GM12875 (cell line): Measurements from ENCODE around the gene ENDOD1.

ENCODE experiments used
- H3K4me3 ChIP-seq: one replicate; pipeline ENCODE4 v1.5.1; 2011; ENCODE audit warnings: low read depth, low read length, control low read depth
- TF ChIP-seq, protein P1 (sequence below): IDR thresholded peaks from 2 replicates; pipeline ENCODE4 v1.5.1; 2011; ENCODE audit warnings: low read depth, mild to moderate bottlenecking, control low read depth, inconsistent platforms, low read length, moderate library complexity, borderline replicate concordance; ENCODE audit not compliant: insufficient read depth

The ENDOD1 gene

DNA sequence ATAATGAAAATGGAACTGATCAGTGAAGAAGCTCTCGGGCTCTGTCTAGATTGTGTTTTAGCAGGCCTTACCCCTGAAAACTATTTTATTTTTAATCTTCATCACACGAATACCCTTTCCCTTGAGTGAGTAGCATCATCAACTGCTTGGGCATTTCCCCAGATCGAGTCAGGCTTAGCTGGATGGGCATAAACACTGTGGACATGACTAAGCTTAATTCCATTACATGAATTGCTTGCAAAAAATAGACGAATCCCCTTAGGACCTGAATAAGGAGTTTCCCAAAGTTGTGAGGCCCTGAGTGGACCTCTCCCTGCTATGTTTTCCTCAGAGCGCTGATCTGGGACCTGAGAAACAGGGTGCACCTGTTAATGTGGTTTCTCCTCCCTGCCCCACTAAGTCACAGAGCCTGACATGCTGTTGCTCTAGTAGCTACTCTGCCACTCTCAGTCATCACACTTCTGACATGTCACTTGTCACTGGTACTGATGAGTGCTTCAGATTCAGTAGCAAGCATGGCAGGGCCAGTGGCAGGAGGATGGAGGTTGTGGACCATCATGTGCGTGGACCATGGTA is 53.5 kb downstream of the ENDOD1 start:
- no peak overlapping the region for H3K4me3 ChIP-seq
- TF ChIP-seq, protein P1, sequence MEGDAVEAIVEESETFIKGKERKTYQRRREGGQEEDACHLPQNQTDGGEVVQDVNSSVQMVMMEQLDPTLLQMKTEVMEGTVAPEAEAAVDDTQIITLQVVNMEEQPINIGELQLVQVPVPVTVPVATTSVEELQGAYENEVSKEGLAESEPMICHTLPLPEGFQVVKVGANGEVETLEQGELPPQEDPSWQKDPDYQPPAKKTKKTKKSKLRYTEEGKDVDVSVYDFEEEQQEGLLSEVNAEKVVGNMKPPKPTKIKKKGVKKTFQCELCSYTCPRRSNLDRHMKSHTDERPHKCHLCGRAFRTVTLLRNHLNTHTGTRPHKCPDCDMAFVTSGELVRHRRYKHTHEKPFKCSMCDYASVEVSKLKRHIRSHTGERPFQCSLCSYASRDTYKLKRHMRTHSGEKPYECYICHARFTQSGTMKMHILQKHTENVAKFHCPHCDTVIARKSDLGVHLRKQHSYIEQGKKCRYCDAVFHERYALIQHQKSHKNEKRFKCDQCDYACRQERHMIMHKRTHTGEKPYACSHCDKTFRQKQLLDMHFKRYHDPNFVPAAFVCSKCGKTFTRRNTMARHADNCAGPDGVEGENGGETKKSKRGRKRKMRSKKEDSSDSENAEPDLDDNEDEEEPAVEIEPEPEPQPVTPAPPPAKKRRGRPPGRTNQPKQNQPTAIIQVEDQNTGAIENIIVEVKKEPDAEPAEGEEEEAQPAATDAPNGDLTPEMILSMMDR: no peak

DNA sequence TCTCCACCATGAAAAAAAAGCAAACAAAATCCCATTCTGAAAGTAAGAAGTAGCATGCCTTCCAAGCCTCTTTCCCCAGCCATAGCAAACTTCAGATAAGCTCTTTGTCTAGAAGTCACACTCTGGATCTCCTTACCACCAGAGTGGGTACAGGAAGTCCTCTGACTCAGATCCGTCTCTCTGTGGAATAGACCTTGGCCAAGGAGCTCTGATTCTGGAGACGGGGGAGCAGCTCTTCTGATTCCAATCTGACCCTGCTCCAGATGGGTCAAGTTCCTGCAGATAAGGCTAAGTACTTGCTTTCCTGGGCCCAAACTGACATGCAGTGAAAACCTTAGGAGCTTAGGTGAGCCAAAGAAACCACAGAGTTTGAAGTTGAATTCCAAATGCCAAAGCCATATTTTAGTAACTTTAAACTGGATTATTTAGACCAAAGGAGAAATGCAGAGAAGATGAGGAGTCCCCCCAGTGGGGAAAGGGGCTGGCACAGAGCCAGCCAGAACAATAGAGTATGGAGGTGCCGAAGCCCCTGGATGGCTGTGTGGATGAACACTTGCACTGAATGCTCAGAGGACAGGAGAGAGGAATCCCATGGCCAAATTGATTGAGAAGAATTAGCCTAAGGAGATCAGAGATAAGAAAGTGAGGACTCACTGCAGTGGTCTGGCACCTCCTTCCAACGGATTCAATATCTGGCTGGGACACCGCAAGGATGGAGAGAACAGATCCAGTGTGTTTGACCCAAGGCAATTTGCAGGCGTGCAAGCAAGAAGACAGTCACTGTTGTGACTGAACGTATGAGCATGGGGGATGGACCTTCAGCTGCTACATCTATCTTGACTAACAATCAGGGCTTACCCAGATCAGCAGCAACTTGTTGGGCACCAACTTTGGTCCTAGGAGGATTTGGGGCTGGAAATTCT is 54.9 kb downstream of the ENDOD1 start:
- H3K4me3 ChIP-seq: no peak overlapping the region
- TF ChIP-seq, protein P1: no peak

DNA sequence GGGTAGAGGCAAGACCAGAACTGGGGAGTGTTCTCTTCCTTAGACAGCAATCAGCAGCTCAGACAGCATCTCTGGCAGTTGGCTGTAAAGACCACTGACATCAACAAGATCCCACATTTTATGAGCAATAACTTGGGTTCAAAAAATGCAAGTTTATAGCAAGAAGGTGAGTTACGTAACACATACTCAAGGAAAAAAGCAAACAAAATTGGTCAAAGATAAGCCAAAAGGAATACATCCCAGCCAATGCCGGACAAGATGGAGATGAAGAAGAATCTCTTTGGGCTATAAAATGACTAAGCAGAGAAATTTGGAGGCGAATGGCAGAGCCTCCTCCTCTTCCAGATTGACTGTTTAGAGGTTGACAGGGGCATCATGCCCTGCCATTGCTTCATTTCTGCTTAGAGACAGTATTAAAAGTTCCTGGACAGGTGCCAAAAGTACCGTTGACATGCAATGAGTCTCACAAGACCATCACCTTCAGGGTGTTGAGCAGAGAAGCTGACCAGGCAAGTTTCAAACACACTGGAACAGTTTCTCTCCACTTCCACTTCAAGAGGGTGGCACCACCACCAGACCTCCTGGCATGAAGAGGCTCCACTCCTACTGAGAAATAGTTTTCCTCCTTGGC is 55.9 kb downstream of the ENDOD1 start:
- H3K4me3 ChIP-seq: no peak overlapping the region
- TF ChIP-seq, protein P1: no peak

DNA sequence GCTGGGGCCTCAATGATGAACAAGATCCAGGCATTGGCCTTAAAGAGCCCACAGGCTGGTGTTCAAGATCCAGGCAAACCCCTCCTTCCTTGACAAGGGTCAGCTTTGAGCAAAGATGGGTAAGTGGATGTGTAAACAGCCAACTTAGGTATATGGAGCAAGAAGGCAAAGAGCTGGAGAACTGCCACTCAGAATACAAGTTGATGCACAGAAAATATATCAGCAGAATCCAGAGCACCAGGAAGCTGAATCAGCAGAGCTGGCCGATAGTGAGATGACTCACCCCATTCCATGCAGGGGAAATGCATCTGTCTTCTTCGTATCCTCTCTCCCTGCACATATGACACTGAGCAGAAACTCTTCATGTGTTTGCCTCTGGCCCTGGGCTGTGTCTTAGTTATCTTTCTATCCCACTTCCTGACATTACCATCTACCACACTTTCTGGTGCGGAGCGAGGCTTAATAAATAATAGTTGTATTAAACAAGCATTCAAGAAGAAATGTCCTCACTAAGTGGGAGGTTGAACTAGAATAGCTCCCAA is 57.8 kb downstream of the ENDOD1 start:
- TF ChIP-seq, protein P1: no peak
- H3K4me3 ChIP-seq: no peak overlapping the region

DNA sequence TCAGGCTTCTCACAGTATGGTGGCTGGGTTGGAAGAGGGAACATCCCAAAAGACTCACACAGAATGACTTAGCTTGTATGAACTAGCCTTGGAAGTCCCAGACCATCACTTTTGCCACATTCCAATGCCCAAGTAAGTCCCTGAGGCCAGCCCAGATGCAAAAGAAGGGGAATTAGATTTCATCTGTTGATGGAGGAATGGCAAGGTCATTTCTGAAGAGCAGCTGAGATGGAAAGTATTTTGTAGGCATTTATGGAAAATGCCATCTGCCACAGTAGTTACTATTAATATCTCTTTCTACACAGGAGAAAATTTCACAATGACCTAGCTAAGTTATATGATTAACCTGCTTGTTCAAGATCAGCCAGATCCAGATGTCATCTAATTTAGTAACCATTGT is 58.8 kb downstream of the ENDOD1 start:
- TF ChIP-seq, protein P1: no peak
- H3K4me3 ChIP-seq: no peak overlapping the region

DNA sequence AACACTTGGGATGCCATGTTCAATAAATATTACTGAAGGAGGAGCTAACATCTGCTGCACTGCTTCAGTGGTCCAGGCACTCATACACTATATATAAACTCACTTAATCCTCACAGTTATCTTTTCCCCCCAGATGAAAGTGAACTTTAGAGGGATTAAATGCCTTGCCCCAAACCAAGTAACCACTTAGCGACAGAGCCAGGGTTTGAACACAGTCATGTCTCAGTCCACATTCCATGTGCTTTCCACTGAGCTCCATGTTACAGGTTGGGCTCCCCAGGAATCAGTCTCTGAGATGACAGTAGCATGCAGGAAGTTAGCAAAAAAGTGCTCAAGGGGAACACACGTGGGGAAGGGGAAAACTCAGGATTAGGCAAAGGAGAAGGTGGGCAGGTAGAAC is 59.3 kb downstream of the ENDOD1 start:
- TF ChIP-seq, protein P1: no peak
- H3K4me3 ChIP-seq: no peak overlapping the region
